OCI-LY7 (cell line): Measurements from ENCODE around the gene SLC7A7. TPM values are rescaled to one million over a fixed set of nuclear protein-coding genes. Genes with fewer than 3 reads are reported as not detected.
"Not testable (repeated sequence)": the region's sequence is repeated elsewhere in the genome, so short reads cannot be mapped to it uniquely, and the experiment has no call there.

Experiments used
- BruUV-seq: library from RNA; stranded (reverse); fragments of 400-500 nt; replicated peaks from 2 replicates; lab custom pipeline; 2021; lab: Mats Ljungman, UMichigan
- CTCF ChIA-PET: fragments of 300-600 bp; sonication (Branson Sonifier 250); formaldehyde crosslinking; loops from one replicate; lab custom pipeline; 2022; ENCODE audit warnings: antibody characterized with exemption; ENCODE audit not compliant: unreplicated experiment; lab: Charles Lee
- POLR2A ChIA-PET: fragments of 300-600 bp; sonication (Branson Sonifier 250); formaldehyde crosslinking; loops from one replicate; lab custom pipeline; 2022; ENCODE audit warnings: antibody characterized with exemption; lab: Charles Lee
- DNase-seq: peaks from one replicate; pipeline ENCODE4 v3.0.0-alpha.2; 2015; ENCODE audit warnings: low spot score
- H2AFZ ChIP-seq: fragments of 200-600 bp; sonication (generic), shearing (Covaris generic); 2 replicates; pipeline ENCODE4 v1.6.1; 2014; ENCODE audit warnings: mild to moderate bottlenecking, antibody characterized with exemption, low read length, moderate library complexity
- H3K27ac ChIP-seq: fragments of 200-600 bp; sonication (generic); 2 replicates; pipeline ENCODE4 v1.5.1; 2014; ENCODE audit warnings: mixed run types, low read depth, mild to moderate bottlenecking, moderate library complexity, low read length, inconsistent platforms; ENCODE audit not compliant: poor library complexity, severe bottlenecking
- H3K36me3 ChIP-seq: fragments of 200-600 bp; sonication (generic); 2 replicates; pipeline ENCODE4 v1.6.1; 2014; ENCODE audit warnings: mild to moderate bottlenecking, antibody characterized with exemption, low read length, moderate library complexity, mixed read lengths; ENCODE audit not compliant: insufficient read depth
- H3K4me1 ChIP-seq: fragments of 200-600 bp; sonication (generic); 2 replicates; pipeline ENCODE4 v1.5.1; 2014; ENCODE audit warnings: mild to moderate bottlenecking, low read length; ENCODE audit not compliant: insufficient read depth, poor library complexity, severe bottlenecking
- H3K4me2 ChIP-seq: fragments of 200-600 bp; sonication (generic); 2 replicates; pipeline ENCODE4 v1.6.1; 2014; ENCODE audit warnings: mild to moderate bottlenecking, low read length
- H3K4me3 ChIP-seq: fragments of 200-600 bp; sonication (generic); 2 replicates; pipeline ENCODE4 v1.5.1; 2014; ENCODE audit warnings: mild to moderate bottlenecking, low read depth, low read length; ENCODE audit not compliant: poor library complexity, severe bottlenecking
- H3K79me2 ChIP-seq: fragments of 200-600 bp; sonication (generic); 2 replicates; pipeline ENCODE4 v1.6.1; 2016; ENCODE audit warnings: low read depth, mild to moderate bottlenecking, low read length, moderate library complexity, mixed read lengths; ENCODE audit not compliant: insufficient read depth
- H3K9me2 ChIP-seq: fragments of 200-600 bp; sonication (generic); 2 replicates; pipeline ENCODE4 v1.6.1; 2016; ENCODE audit warnings: mild to moderate bottlenecking, low read length, mixed read lengths; ENCODE audit not compliant: insufficient read depth
- H3K9me3 ChIP-seq: fragments of 200-600 bp; sonication (generic); 2 replicates; pipeline ENCODE4 v1.6.1; 2014; ENCODE audit warnings: mild to moderate bottlenecking, mixed run types, low read length, mixed read lengths
- H4K20me1 ChIP-seq: fragments of 200-600 bp; sonication (generic); 2 replicates; pipeline ENCODE4 v1.6.1; 2014; ENCODE audit warnings: mild to moderate bottlenecking, antibody characterized with exemption, low read length, moderate library complexity, mixed read lengths; ENCODE audit not compliant: insufficient read depth
- EZH2phosphoT487 ChIP-seq: fragments of 200-600 bp; sonication (generic); IDR thresholded peaks from 2 replicates; pipeline ENCODE4 v1.6.1; 2018; ENCODE audit warnings: low read depth, borderline replicate concordance, mild to moderate bottlenecking, mixed run types, antibody characterized with exemption, low read length, moderate library complexity, mixed read lengths
- intact Hi-C: fragments of 100-400 bp; cut with micrococcal nuclease; formaldehyde crosslinking; loops from one replicate; pipeline ENCODE4 v1.10.0; 2022; ENCODE audit not compliant: unreplicated experiment
- total RNA-seq, 2 experiments: library from RNA; depleted of rRNA in 1 of 2; stranded (reverse); fragments of >200 nt in 1 of 2; shearing (Covaris generic) in 1 of 2; gene quantifications; 2 replicates each; pipeline ENCODE4 v1.2.3, GENCODE V29; 2014 to 2022
- TF ChIP-seq, protein P1 (sequence below): fragments of 200-600 bp; sonication (generic); conservative IDR thresholded peaks from 2 replicates; pipeline ENCODE4 v1.5.1; 2014; ENCODE audit warnings: mild to moderate bottlenecking, antibody characterized with exemption, low read length, moderate library complexity, mixed read lengths

Gene SLC7A7
- total RNA-seq, 2 experiments from 2014 or later, result 30.6 to 59.2 TPM

- peaks cover 71% of the 10 kb centered on the region for H3K36me3 ChIP-seq
- POLR2A ChIA-PET, result no interaction called here
- peaks cover 41% of the 10 kb centered on the region for H3K4me1 ChIP-seq
- H3K4me3 ChIP-seq, result no peak overlapping the region
- H2AFZ ChIP-seq, result no peak overlapping the region
- H3K9me2 ChIP-seq, result no peaks in the 10 kb centered on the region
- no peaks in the 10 kb centered on the region for H3K9me3 ChIP-seq
- TF ChIP-seq, protein P1, sequence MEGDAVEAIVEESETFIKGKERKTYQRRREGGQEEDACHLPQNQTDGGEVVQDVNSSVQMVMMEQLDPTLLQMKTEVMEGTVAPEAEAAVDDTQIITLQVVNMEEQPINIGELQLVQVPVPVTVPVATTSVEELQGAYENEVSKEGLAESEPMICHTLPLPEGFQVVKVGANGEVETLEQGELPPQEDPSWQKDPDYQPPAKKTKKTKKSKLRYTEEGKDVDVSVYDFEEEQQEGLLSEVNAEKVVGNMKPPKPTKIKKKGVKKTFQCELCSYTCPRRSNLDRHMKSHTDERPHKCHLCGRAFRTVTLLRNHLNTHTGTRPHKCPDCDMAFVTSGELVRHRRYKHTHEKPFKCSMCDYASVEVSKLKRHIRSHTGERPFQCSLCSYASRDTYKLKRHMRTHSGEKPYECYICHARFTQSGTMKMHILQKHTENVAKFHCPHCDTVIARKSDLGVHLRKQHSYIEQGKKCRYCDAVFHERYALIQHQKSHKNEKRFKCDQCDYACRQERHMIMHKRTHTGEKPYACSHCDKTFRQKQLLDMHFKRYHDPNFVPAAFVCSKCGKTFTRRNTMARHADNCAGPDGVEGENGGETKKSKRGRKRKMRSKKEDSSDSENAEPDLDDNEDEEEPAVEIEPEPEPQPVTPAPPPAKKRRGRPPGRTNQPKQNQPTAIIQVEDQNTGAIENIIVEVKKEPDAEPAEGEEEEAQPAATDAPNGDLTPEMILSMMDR, result no peak
- no peak for TF ChIP-seq EZH2phosphoT487
- peaks cover 4% of the 10 kb centered on the region; the same call in 1 of the 2 replicates for H3K79me2 ChIP-seq
- intact Hi-C loops, result no loop called here
- H3K4me2 ChIP-seq, result no peak overlapping the region
- H3K27ac ChIP-seq, result no peak overlapping the region
- H4K20me1 ChIP-seq, result no peaks in the 10 kb centered on the region
- CTCF ChIA-PET, result interaction anchor here (1.0 kb wide), 1 partner anchor 73 kb away, joined by 3 read pairs; no protein-coding TSS in a partner anchor
- no TSS peak for BruUV-seq
- DNase-seq, result no peak
Observed at GRCh38 chr14:22780105-22780679, 35.0 kb downstream of the SLC7A7 start.

GRCh38 chr14:22778084-22778483 lies 37.2 kb downstream of the SLC7A7 start:
- DNase-seq, result no peak
- H2AFZ ChIP-seq, result no peak overlapping the region
- H3K4me2 ChIP-seq, result no peak overlapping the region
- BruUV-seq, result no TSS peak
- CTCF ChIA-PET, result no interaction called here
- TF ChIP-seq, protein P1, result no peak
- no peak for TF ChIP-seq EZH2phosphoT487
- H3K9me2 ChIP-seq, result no peaks in the 10 kb centered on the region
- intact Hi-C loops, result no loop called here
- H3K4me3 ChIP-seq, result no peak overlapping the region
- H3K4me1 ChIP-seq, result peaks cover 27% of the 10 kb centered on the region
- H3K36me3 ChIP-seq, result peaks cover 79% of the 10 kb centered on the region
- POLR2A ChIA-PET, result interaction anchor here (1.0 to 1.8 kb wide), 8 partner anchors 11 to 82 kb away, joined by 3 to 7 read pairs (median 4); partner anchors contain the start of gene OXA1L
- no peaks in the 10 kb centered on the region for H3K9me3 ChIP-seq
- no peaks in the 10 kb centered on the region for H4K20me1 ChIP-seq
- no peak overlapping the region for H3K27ac ChIP-seq
- H3K79me2 ChIP-seq, result no peaks in the 10 kb centered on the region

- BruUV-seq, H3K4me2 ChIP-seq, H3K79me2 ChIP-seq, H4K20me1 ChIP-seq, H3K9me2 ChIP-seq, H3K27ac ChIP-seq, H2AFZ ChIP-seq, DNase-seq, H3K9me3 ChIP-seq, H3K4me3 ChIP-seq, CTCF ChIA-PET: not testable (repeated sequence)
- POLR2A ChIA-PET, result interaction anchor here (0.8 to 1.5 kb wide), 3 partner anchors 10 to 56 kb away, joined by 3 to 4 read pairs (median 4); partner anchors contain the start of gene OXA1L
- Histone ChIP-seq H3K4me1 (peaks cover 31% of the 10 kb centered on the region), H3K36me3 (peaks cover 87% of the 10 kb centered on the region)
- intact Hi-C loops, result loop anchor here (1.0 kb wide), 2 partner anchors 41 to 76 kb away; no protein-coding TSS in a partner anchor
Observed at GRCh38 chr14:22776849-22777248, 38.4 kb downstream of the SLC7A7 start.
